GM21367 (cell line): ENCODE results near the gene TK1.
"Not testable (repeated sequence)": the region's sequence is repeated elsewhere in the genome, so short reads cannot be mapped to it uniquely, and the experiment has no call there.

Source experiments
- ATAC-seq: cut with Tn5 transposase; IDR thresholded peaks from one replicate; pipeline ENCODE4 v1.9.1; 2021; ENCODE audit not compliant: unreplicated experiment

TK1 gene

DNA sequence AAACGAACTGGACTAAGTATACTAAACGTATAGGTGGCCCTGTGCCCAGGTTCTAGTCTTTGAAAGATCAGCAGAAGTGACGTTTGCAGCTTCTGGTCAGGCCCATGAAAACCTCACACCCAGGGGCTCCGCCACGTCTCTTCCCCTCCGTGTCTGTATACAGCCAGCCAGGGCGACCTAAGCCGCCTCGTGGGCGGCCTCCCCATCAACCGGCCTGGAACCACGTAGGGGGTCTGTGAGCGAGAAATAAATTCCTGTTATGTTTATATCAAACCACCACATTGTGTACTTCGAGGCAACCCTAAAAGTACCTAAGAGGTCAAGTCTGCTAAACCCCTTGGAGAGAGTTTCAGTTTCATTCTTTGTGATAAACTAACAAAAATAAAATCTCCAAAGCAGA, 6.8 kb downstream of the TK1 start:
- no peak for ATAC-seq

DNA sequence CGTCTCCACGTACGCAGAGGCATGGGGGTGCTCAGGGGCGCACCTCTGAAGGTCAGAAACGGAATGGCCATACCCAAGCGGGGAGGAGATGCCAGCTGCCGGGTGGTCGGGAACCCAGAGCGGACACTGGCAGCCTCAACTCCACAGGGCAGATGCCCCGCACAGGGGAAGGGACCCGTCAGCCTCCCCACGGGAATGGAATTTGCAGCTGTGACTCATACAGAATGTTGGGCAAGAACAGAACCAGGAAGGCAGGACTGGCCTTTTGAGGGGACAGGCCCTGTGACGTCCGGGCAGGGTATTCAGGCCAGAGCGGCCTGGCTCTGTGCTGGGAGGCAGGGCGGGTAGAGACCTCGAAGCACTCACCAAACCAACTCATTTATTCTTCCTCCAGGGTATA, 7.5 kb downstream of the TK1 start:
- ATAC-seq, result no peak

DNA sequence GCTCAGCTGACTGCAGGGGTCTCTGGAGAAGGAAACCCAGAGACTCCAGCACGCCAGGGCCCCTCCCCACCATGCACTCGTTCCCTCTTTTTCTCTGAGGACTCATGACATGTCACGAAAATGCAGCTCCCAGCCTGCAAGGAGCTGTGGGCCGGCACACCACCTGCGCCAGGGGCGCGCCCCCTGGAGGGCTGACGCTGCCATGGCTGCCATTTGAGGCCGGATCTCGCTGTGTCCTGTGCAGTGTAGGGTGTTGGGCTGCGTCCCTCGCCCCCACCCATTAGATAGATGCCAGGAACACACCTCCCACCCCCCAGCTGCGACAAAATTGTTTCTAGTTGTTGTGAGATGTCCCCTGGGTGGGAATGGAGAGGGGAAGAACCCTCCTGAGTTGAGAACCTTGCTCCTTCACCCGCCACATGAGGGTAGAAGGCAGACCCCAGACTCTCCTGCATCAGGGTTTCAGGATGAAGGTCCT, 10.3 kb downstream of the TK1 start:
- ATAC-seq, result no peak

DNA sequence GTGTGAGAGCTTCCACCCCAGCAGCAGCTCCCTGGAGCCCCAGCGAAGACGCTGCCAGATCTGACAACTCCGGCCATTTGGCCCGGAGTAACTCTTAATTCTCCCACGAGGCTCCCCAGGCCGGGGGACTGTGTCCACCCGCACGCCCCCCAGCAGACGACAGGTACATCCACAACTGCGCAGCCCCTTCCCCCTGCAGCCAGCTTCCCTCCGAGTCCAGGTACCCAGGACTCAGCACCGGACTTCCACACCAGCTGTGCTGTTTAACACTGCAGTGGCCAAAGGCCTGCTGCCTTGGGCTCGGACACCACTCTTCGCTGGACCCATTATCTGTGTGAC, 11.2 kb downstream of the TK1 start:
- no peak for ATAC-seq

DNA sequence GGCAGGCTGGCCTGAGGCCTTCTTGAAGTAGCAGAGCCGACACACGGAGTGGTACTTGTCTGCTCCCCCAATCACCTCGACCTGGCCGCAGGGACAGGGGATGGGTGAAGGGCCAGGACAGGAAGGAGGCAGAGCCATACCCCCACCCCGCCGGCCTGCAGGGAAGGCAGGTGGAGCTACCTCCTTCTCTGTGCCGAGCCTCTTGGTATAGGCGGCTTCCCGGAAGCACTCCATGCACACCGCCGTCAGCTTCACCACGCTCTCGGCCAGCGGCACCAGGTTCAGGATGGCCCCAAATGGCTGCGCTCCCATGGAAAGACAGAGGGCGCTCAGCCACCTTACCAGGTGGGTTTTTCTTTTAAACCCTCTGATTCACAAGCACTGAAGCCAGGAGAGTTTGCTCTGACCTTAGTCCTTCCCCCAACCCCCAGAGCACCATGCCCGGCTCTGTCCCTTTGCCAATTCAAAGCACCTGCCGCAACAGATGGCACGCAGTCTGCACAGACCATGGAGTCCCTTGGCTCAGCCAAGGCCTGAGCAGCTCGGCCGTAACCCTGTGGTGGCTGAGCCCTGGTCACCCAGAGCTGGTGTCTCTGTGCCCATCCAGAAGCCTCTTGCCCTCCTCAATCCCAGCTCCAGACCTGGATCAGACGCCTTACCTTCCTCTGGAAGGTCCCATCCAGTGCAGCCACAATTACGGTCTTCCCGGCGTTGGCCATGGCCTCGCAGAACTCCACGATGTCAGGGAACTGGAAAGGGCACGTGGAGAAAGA, 11.8 kb downstream of the TK1 start:
- no peak for ATAC-seq

DNA sequence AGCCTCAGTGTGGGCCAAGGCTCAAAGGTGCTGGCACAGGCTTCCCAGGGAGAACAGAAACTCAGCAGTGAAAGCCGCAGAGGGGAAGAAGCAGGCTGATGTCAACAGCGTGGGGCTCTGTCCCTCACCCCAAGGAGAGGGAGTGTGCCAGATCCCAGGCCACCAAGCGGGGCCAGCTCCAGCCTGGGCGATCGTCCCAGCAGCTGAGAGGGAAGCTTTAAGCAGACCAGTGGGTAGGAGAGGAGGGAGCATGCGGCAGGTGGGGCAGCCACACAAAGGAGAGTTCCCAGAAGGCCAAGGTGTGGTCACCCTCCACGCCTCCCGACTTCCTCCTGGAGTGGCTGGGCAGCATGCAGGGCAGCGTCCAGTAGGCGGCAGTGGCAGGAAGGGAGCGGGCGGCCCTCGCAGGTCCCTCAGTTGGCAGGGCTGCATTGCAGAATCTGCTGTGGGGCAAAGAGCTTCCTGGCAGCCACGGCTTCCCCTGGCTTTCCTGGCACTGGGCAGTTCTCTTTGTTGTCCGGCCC, 12.4 kb downstream of the TK1 start:
- no peak for ATAC-seq

DNA sequence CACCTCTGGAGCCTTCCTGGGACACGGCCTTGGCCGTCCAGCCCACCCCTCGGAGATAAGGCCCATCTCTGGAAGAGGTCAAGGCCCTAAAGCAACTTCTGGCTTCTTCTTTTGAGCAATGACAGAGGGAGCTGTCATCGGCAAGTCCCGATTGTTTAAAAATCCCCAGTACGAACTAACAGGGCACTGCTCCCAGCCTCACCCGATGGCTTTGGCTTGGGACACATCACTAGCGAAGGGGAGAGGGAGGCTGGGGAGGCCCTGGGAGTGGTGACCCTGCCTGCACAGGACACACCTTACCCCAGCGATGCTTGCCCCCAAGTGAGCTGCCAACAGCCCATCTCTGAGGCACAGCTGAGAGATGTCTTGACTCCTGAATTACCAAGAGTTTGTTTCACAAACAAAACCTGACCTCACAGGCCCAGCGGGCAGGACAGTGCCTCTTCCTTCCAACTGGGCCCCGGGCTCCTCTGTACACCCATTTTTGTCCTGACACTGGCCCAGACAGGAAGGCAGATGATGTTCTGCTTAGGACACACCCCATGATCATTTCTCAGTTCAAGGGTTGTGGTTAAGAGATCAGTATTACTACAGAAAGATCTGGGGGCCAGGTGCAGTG, 13.6 kb downstream of the TK1 start:
- no peak for ATAC-seq

DNA sequence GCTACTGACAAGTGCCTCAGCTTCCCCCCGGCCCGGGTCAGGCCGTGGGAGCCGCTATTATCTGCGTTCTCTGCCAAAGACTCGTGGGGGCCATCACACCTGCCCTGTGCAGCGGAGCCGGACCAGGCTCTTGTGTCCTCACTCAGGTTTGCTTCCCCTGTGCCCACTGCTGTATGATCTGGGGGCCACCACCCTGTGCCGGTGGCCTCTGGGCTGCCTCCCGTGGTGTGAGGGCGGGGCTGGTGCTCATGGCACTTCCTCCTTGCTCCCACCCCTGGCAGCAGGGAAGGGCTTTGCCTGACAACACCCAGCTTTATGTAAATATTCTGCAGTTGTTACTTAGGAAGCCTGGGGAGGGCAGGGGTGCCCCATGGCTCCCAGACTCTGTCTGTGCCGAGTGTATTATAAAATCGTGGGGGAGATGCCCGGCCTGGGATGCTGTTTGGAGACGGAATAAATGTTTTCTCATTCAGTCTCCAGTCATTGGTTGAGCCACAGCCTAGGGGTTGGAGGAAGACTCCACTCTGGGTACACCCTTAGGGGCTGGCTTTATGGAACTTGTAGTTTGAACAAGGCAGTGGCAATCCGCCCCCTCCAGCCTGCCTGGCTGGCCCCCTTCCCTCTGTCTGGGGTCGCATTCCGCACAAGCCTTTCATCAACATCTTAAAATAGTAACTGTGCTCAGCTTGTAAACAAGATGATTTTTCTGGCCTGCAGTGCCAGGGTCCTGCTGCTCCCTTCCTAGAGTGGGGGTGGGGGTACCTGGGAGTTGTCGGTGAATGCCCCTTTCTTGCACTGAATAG, 14.4 kb downstream of the TK1 start:
- ATAC-seq, result no peak

DNA sequence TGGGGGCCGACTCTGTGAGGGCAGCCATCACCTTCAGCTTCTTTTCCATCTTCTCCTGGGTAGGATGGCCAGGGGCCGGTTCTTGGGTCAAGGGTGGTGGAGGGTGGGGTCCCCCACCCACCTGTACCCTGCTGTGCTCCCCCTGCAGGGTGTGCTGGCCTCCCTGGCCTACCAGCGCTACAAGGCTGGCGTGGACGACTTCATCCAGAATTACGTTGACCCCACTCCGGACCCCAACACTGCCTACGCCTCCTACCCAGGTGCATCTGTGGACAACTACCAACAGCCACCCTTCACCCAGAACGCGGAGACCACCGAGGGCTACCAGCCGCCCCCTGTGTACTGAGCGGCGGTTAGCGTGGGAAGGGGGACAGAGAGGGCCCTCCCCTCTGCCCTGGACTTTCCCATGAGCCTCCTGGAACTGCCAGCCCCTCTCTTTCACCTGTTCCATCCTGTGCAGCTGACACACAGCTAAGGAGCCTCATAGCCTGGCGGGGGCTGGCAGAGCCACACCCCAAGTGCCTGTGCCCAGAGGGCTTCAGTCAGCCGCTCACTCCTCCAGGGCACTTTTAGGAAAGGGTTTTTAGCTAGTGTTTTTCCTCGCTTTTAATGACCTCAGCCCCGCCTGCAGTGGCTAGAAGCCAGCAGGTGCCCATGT, 15.1 kb downstream of the TK1 start:
- not testable (repeated sequence) for ATAC-seq

DNA sequence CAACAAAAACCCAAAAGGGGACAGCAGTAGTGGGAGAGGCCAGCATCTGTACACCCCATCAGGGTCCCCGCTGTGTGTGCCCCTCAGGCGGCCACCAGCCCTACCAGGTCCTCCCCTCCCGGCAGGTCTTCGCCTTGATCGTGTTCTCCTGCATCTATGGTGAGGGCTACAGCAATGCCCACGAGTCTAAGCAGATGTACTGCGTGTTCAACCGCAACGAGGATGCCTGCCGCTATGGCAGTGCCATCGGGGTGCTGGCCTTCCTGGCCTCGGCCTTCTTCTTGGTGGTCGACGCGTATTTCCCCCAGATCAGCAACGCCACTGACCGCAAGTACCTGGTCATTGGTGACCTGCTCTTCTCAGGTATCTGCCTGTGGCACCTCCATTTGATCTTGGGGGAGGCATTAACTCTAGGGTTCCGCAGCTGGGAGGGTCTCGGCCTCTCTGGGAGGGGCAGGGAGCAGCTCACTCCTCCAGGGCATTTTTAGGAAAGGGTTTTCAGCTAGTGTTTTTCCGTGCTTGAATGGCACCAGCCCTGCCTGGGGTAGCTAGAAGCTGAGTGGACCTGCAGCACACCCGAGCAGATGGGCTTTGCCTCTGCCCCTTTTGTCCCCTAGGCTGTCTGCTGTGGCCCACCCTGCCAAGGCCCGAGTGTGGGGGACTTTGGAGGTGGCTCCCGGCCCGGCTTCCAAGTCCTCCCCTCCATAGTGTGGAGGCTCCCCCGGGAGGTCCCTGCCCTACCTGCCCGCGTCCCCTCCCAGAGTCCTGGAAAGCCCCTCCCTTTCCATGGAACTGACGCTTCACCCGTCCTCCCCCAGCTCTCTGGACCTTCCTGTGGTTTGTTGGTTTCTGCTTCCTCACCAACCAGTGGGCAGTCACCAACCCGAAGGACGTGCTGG, 15.9 kb downstream of the TK1 start:
- no peak for ATAC-seq

DNA sequence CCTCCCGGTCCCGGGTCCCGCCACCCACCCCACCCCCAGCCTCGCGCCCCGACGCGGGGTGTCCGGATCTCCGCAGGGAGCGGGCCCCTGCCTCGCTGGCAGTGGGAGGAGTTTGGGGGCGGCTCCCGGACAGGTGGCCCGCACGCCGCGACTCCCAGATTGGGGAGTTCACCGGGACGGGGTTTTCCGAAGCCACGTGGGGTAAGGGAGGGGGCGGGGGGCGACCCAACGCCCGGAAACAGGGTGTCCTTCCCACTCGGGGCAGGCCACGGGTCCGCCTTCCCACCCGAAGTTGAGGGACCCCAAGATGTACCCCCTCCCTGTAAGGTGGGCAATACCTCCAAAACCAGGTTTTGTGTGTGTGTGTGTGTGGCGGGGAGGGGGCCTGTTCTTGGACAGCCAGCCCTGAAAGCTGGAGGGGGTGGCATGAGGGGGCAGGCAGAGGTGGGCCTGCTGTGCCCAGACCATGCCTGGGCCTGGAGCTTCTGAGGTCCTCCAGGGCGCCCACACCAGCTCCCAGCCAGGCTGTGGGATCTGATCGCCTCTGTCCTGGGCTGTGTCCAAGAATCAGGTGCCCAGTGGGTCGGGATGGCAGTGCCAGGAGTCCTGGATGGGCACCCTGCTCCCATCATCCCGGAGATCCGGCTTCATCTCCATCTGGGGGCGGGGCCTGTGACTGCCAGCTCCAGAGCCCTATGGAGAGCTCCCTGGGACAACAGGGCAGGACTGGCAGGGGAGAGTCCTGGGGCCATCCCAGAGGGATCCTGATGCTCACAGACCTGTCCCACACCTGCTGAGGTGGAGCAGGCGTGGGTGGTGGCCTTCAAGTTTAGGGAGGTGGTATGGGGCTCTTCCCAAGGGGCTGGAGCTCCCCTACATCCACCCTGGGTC, 17.7 kb downstream of the TK1 start:
- ATAC-seq, result no peak

DNA sequence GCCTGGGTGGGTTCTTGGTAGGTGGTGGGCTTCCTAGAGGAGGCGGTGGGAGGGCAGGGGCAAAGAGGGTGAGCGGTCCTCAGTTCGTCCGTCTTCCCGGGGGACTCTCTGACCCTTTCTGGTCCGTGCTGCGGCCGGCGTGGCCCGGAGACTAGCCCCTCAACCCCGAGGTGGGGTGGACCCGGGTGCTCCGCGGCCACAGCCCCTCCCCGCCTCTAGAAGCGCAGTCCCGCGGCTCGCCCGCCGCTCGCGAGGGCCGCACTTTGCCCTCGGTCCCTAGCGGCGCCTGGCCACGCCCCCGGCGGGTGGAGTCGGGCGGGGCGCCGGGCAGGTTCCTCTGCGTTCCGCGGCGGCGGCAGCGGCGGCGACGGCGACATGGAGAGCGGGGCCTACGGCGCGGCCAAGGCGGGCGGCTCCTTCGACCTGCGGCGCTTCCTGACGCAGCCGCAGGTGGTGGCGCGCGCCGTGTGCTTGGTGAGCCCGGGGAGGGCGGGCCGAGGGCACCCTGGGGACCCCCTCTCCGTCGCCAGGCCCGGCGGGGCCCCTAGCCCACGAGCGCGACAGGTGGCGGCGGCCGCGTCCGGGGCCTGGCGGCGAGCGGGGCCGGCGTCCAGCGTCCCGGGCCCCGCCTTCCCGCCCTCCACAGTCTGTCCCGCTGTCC, 18.5 kb downstream of the TK1 start, which contains the start of gene SYNGR2:
Gene SYNGR2, plus strand, starts transcription at position 340 of the 661 bp plus-strand sequence. Its CDS starts 36 bp downstream, at position 376.
- ATAC-seq, result no peak

DNA sequence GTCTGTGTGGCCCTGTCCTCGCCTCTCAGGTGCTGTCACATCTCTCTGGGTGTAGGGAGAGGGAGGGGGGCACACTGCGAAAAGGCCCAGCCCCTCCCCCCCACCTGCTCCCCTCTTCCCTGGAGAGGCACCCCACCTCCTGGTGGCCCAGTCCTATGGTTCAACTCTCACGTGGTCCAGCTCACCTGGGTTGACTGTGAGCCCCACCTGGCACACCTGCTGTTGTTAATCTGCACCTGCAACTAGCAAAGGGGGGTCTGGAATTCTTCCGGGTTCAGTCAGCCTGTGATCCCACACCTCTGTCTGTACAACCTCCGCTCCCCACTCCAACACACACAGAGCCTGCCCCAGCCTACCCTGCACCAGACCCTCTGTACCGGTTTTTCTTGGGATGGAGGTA, 20.4 kb downstream of the TK1 start:
- ATAC-seq, result no peak

DNA sequence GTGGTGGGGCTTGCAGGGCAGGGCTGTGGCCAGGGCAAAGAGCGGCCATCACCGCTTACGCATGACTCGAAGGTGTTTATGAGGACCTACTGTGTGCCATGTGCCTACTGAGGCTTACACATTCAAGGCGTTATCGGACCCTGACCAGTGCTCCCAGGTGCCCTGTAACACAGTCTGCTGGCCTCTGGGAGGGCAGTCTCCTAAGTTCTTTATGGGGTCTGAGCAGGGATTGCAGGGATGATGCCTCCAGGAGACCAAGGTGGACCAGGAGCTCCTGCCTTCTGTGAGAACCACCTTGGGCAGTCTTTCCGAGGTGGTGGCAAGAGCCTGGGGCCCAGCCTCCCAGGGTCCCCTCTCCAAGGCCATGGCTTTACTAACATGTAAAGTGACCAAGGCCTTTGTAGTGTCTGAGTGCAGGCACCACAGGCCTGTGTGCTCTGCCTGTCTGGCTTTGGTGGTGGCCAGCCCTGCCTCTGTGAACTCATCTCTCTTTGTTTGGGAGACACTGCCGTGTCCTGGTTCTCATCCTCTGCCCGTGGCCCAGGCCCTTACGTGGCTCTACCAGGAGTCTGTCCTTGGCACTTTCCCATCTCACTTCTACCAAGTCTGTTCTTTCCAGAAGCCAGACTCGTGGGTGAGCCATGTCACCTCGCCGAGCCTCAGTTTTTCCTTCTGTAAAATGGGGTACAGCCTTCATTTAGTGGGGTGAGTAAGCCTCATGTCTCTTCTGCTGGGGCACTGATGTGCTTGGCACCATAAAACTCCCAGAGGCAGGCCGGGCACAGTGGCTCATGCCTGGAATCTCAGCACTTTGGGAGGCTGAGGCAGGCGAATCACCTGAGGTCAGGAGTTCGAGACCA, 21.9 kb downstream of the TK1 start:
- ATAC-seq, result no peak

DNA sequence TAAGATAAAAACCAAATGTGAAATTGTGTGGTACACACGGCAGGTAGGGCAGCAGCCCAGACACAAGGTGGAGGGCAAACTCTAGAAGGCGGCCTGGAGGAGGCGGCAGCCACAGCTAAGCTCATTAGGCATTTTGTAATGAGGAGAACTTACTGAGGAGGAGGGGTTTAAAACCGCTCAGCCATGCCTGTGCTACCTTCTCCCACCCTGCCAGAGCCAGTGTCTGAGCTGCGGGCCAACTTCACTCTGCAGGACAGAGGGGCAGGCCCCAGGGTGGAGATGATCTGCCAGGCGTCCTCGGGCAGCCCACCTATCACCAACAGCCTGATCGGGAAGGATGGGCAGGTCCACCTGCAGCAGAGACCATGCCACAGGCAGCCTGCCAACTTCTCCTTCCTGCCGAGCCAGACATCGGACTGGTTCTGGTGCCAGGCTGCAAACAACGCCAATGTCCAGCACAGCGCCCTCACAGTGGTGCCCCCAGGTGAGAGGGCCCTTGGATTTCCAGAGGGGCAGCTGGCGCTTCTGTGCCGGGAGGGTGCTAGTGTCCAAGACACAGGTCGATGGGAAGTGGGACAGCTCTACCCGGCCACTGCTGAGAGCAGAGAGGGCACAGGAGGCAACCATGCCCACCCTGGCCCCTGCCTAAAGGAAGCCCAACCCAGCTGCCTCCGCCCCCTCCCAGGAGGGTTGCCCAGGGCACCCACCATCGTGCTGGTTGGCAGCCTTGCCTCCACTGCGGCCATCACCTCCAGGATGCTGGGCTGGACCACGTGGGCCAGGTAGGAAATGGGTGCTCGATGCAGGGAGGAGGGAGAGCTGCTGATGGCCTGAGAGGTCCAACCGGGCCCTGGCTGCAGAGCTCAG, 22.7 kb downstream of the TK1 start:
- no peak for ATAC-seq

DNA sequence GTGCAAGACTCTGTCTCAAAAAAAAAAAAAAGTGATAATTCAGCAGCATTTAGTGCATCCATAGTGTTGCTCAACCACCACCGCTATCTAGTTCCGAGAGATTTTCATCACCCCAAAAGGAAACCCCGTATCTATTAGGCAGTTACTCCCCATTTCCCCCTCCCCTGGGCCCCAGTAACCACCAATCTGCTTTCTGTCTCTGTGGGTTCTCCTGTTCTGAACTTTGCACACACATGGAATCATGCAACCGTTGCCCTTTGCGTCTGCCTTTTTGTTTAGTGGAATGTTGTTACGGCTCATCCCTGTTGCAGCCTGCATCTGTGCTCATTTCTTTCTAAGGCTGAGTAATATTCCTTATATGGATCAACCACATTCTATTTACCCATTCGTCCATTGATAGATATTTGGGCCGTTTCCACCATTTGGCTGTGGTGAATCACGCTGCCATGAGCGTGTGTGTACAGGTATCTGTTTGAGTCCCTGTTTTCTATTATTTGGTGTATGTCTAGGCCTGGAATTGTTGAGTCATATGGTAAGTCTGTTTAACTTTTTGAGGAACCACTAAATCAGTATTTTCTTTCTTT, 27.2 kb downstream of the TK1 start:
- no peak for ATAC-seq
